Activated T-helper 17 cell treated with anti-CD3 and anti-CD28 coated beads, Interleukin-2, amount 50 U/mL, for 72 hours (primary cell): Measurements from ENCODE around the gene FKBP2. TPM values are rescaled to one million over a fixed set of nuclear protein-coding genes. Genes with fewer than 3 reads are reported as not detected.
A peak's percentile ranks its signal among the peaks of the same experiment; 100 is the strongest.

Source experiments
- ATAC-seq: fragments of 150-1000 bp; cut with Tn5 transposase; replicated peaks from 2 replicates; pipeline ENCODE4 v1.10.0; 2021; ENCODE audit warnings: mild to moderate bottlenecking, moderate library complexity
- H3K27ac Mint-ChIP-seq: one replicate; pipeline ENCODE4 v1.8.0; 2022; ENCODE audit warnings: mixed read lengths
- H3K27me3 Mint-ChIP-seq: one replicate; pipeline ENCODE4 v1.8.0; 2022; ENCODE audit warnings: mixed read lengths
- H3K36me3 Mint-ChIP-seq: one replicate; pipeline ENCODE4 v1.8.0; 2022; ENCODE audit warnings: low read depth, mild to moderate bottlenecking, mixed read lengths
- H3K4me1 Mint-ChIP-seq: one replicate; pipeline ENCODE4 v1.8.0; 2022; ENCODE audit warnings: mixed read lengths
- H3K4me3 Mint-ChIP-seq: one replicate; pipeline ENCODE4 v1.8.0; 2022; ENCODE audit warnings: mild to moderate bottlenecking, mixed read lengths
- H3K9me3 Mint-ChIP-seq: one replicate; pipeline ENCODE4 v1.8.0; 2022; ENCODE audit warnings: mixed read lengths
- total RNA-seq, 2 donors: library from RNA; stranded (reverse); gene quantifications; one replicate each; pipeline ENCODE4 v1.2.3, GENCODE V29; 2022

FKBP2 gene
- total RNA-seq, 2 donors from 2014 or later: 16.3 to 45.2 TPM

- H3K4me3 Mint-ChIP-seq: peak overlapping the region; percentile 91
- no peaks in the 10 kb centered on the region for H3K27me3 Mint-ChIP-seq
- H3K27ac Mint-ChIP-seq: peak overlapping the region; percentile 67
- H3K9me3 Mint-ChIP-seq: no peaks in the 10 kb centered on the region
- H3K4me1 Mint-ChIP-seq: no peaks in the 10 kb centered on the region
- H3K36me3 Mint-ChIP-seq: peaks cover 71% of the 10 kb centered on the region
- no peak for ATAC-seq
Measured at GRCh38 chr11:64224891-64225607, 15.8 kb upstream of the FKBP2 start.

- Mint-ChIP-seq H3K27me3 (no peaks in the 10 kb centered on the region), H3K36me3 (peaks cover 64% of the 10 kb centered on the region), H3K9me3 (no peaks in the 10 kb centered on the region), H3K4me3 (peak within 1 kb of the TSS; percentile 91), H3K4me1 (no peaks in the 10 kb centered on the region), H3K27ac (peak within 1 kb of the TSS; percentile 85)
- ATAC-seq: peak; percentile 77
Measured at GRCh38 chr11:64225608-64226506, 15.0 kb upstream of the FKBP2 start, which contains the start of the genes NUDT22 and TRPT1. NUDT22 (plus strand) TSS chr11:64226274; CDS start chr11:64226653, 379 bp downstream. TRPT1 (minus strand) TSS chr11:64226186; CDS start chr11:64225860, 326 bp downstream.

- no peaks in the 10 kb centered on the region for H3K4me1 Mint-ChIP-seq
- H3K27ac Mint-ChIP-seq: peak overlapping the region; percentile 85
Measured at GRCh38 chr11:64226507-64227051, 14.3 kb upstream of the FKBP2 start.

GRCh38 chr11:64227405-64227956 lies 13.4 kb upstream of the FKBP2 start:
- Mint-ChIP-seq H3K9me3 (no peaks in the 10 kb centered on the region), H3K4me1 (peaks cover 5% of the 10 kb centered on the region), H3K36me3 (peaks cover 49% of the 10 kb centered on the region), H3K4me3 (peak overlapping the region; percentile 91), H3K27ac (peak overlapping the region; percentile 85), H3K27me3 (no peaks in the 10 kb centered on the region)
- no peak for ATAC-seq

More at GRCh38 chr11:64226507-64227051, 14.3 kb upstream of the FKBP2 start:
- Mint-ChIP-seq H3K9me3 (no peaks in the 10 kb centered on the region), H3K36me3 (peaks cover 58% of the 10 kb centered on the region), H3K27me3 (no peaks in the 10 kb centered on the region), H3K4me3 (peak overlapping the region; percentile 91)
- peak; percentile 66 for ATAC-seq

- peak overlapping the region; percentile 46 for H3K27ac Mint-ChIP-seq
- no peak for ATAC-seq
- H3K4me1 Mint-ChIP-seq: peaks cover 5% of the 10 kb centered on the region
- no peaks in the 10 kb centered on the region for H3K27me3 Mint-ChIP-seq
- H3K4me3 Mint-ChIP-seq: peak overlapping the region; percentile 91
- no peaks in the 10 kb centered on the region for H3K9me3 Mint-ChIP-seq
- H3K36me3 Mint-ChIP-seq: peaks cover 38% of the 10 kb centered on the region
Measured at GRCh38 chr11:64229090-64229743, 11.7 kb upstream of the FKBP2 start.

- Mint-ChIP-seq H3K27me3 (no peaks in the 10 kb centered on the region), H3K27ac (peak overlapping the region; percentile 46), H3K9me3 (no peaks in the 10 kb centered on the region), H3K36me3 (peaks cover 38% of the 10 kb centered on the region), H3K4me1 (peaks cover 5% of the 10 kb centered on the region), H3K4me3 (peak overlapping the region; percentile 91)
- no peak for ATAC-seq
Measured at GRCh38 chr11:64229744-64230170, 11.1 kb upstream of the FKBP2 start.

- ATAC-seq: peak; percentile 54
- H3K27ac Mint-ChIP-seq: peak within 1 kb of the TSS; percentile 46
- peak within 1 kb of the TSS; percentile 91 for H3K4me3 Mint-ChIP-seq
- H3K36me3 Mint-ChIP-seq: peaks cover 43% of the 10 kb centered on the region
- no peaks in the 10 kb centered on the region for H3K9me3 Mint-ChIP-seq
- peaks cover 8% of the 10 kb centered on the region for H3K4me1 Mint-ChIP-seq
- no peaks in the 10 kb centered on the region for H3K27me3 Mint-ChIP-seq
Measured at GRCh38 chr11:64230171-64230984, 10.5 kb upstream of the FKBP2 start, which contains the start of gene DNAJC4. DNAJC4 (plus strand) TSS chr11:64230548; CDS start chr11:64230855, 307 bp downstream.

- peaks cover 10% of the 10 kb centered on the region for H3K4me1 Mint-ChIP-seq
- H3K4me3 Mint-ChIP-seq: peak overlapping the region; percentile 91
- no peak overlapping the region for H3K27ac Mint-ChIP-seq
- H3K9me3 Mint-ChIP-seq: no peaks in the 10 kb centered on the region
- H3K36me3 Mint-ChIP-seq: peaks cover 47% of the 10 kb centered on the region
- H3K27me3 Mint-ChIP-seq: no peaks in the 10 kb centered on the region
- no peak for ATAC-seq
Measured at GRCh38 chr11:64230985-64231365, 9.9 kb upstream of the FKBP2 start.

- no peaks in the 10 kb centered on the region for H3K9me3 Mint-ChIP-seq
- H3K36me3 Mint-ChIP-seq: peaks cover 44% of the 10 kb centered on the region
- H3K27me3 Mint-ChIP-seq: no peaks in the 10 kb centered on the region
- ATAC-seq: no peak
- peak overlapping the region; percentile 91 for H3K4me3 Mint-ChIP-seq
- peak overlapping the region; percentile 63 for H3K27ac Mint-ChIP-seq
- peaks cover 10% of the 10 kb centered on the region for H3K4me1 Mint-ChIP-seq
Measured at GRCh38 chr11:64231546-64231945, 9.3 kb upstream of the FKBP2 start.

- H3K4me1 Mint-ChIP-seq: peaks cover 14% of the 10 kb centered on the region
- H3K27me3 Mint-ChIP-seq: no peaks in the 10 kb centered on the region
- H3K9me3 Mint-ChIP-seq: no peaks in the 10 kb centered on the region
- H3K36me3 Mint-ChIP-seq: peaks cover 46% of the 10 kb centered on the region
- peak overlapping the region; percentile 91 for H3K4me3 Mint-ChIP-seq
- no peak for ATAC-seq
- peak overlapping the region; percentile 63 for H3K27ac Mint-ChIP-seq
Measured at GRCh38 chr11:64232182-64232966, 8.5 kb upstream of the FKBP2 start.

GRCh38 chr11:64232967-64233315 lies 8.0 kb upstream of the FKBP2 start:
- Mint-ChIP-seq H3K4me1 (peaks cover 18% of the 10 kb centered on the region), H3K36me3 (peaks cover 46% of the 10 kb centered on the region), H3K4me3 (peak overlapping the region; percentile 91), H3K27me3 (no peaks in the 10 kb centered on the region), H3K9me3 (no peaks in the 10 kb centered on the region), H3K27ac (no peak overlapping the region)
- ATAC-seq: no peak

GRCh38 chr11:64233913-64234586 lies 6.8 kb upstream of the FKBP2 start, which contains the start of gene VEGFB:
VEGFB (plus strand) TSS chr11:64234584; CDS start chr11:64234834, 250 bp downstream.
- Mint-ChIP-seq H3K36me3 (peaks cover 41% of the 10 kb centered on the region), H3K27me3 (no peaks in the 10 kb centered on the region), H3K27ac (peak within 1 kb of the TSS; percentile 87), H3K4me3 (peak within 1 kb of the TSS; percentile 91), H3K9me3 (no peaks in the 10 kb centered on the region), H3K4me1 (peaks cover 18% of the 10 kb centered on the region)
- peak; percentile 55 for ATAC-seq
